GM23338 (cell line): ENCODE data around the gene LDLRAD2. TPM values are rescaled to one million over a fixed set of nuclear protein-coding genes. Genes with fewer than 3 reads are reported as not detected.

Experiments
- ATAC-seq: fragments of 200-7000 bp; cut with Tn5 transposase; 3 replicates; pipeline ENCODE4 v1.9.1; 2020
- DNase-seq: peaks from one replicate; pipeline ENCODE4 v3.0.0-alpha.2; 2015; ENCODE audit warnings: low spot score
- H2AFZ ChIP-seq: fragments of 200-600 bp; sonication (generic); 2 replicates; pipeline ENCODE4 v1.8.0; 2016; ENCODE audit warnings: antibody characterized with exemption, mild to moderate bottlenecking, moderate library complexity
- H3F3A ChIP-seq: fragments of 200-600 bp; sonication (generic); replicated peaks from 2 replicates; pipeline ENCODE4 v1.8.0; 2017; ENCODE audit warnings: antibody characterized with exemption, mixed run types, low read depth
- H3K27ac ChIP-seq: fragments of 200-600 bp; sonication (generic); 2 replicates; pipeline ENCODE4 v1.6.1; 2016; ENCODE audit warnings: low read depth
- H3K27me3 ChIP-seq: fragments of 200-600 bp; sonication (generic); 2 replicates; pipeline ENCODE4 v1.8.0; 2016; ENCODE audit warnings: mild to moderate bottlenecking, mixed run types, moderate library complexity; ENCODE audit not compliant: insufficient read depth
- H3K36me3 ChIP-seq: fragments of 200-600 bp; sonication (generic); 2 replicates; pipeline ENCODE4 v1.8.0; 2016; ENCODE audit warnings: mild to moderate bottlenecking; ENCODE audit not compliant: insufficient read depth
- H3K4me1 ChIP-seq: fragments of 200-600 bp; sonication (generic); 2 replicates; pipeline ENCODE4 v1.8.0; 2016; ENCODE audit warnings: mild to moderate bottlenecking, moderate library complexity; ENCODE audit not compliant: insufficient read depth
- H3K4me2 ChIP-seq: fragments of 200-600 bp; sonication (generic); 2 replicates; pipeline ENCODE4 v1.7.1; 2017; ENCODE audit warnings: mixed run types
- H3K4me3 ChIP-seq: fragments of 200-600 bp; sonication (generic); 2 replicates; pipeline ENCODE4 v1.6.1; 2016; ENCODE audit warnings: mixed run types
- H3K79me2 ChIP-seq: fragments of 200-600 bp; sonication (generic); replicated peaks from 2 replicates; pipeline ENCODE4 v1.8.0; 2017; ENCODE audit warnings: mild to moderate bottlenecking; ENCODE audit not compliant: insufficient read depth
- H3K9me2 ChIP-seq: fragments of 200-600 bp; sonication (generic); 2 replicates; pipeline ENCODE4 v1.8.0; 2017; ENCODE audit not compliant: insufficient read depth
- H4K20me1 ChIP-seq: fragments of 200-600 bp; sonication (generic); replicated peaks from 2 replicates; pipeline ENCODE4 v1.8.0; 2017; ENCODE audit warnings: mild to moderate bottlenecking; ENCODE audit not compliant: insufficient read depth
- H3K27ac Mint-ChIP-seq: 2 replicates; pipeline ENCODE4 v1.8.0; 2020; ENCODE audit warnings: inconsistent platforms, mild to moderate bottlenecking, moderate library complexity, mixed read lengths
- H3K27me3 Mint-ChIP-seq: 3 replicates; pipeline ENCODE4 v1.8.0; 2022; ENCODE audit warnings: low read depth, mild to moderate bottlenecking, moderate library complexity, mixed read lengths, inconsistent platforms; ENCODE audit not compliant: insufficient read depth, poor library complexity
- H3K36me3 Mint-ChIP-seq: 3 replicates; pipeline ENCODE4 v1.8.0; 2021; ENCODE audit warnings: low read depth, mild to moderate bottlenecking, inconsistent platforms, moderate library complexity, mixed read lengths
- H3K4me1 Mint-ChIP-seq: 3 replicates; pipeline ENCODE4 v1.8.0; 2020; ENCODE audit warnings: mild to moderate bottlenecking, inconsistent platforms, mixed read lengths
- H3K4me3 Mint-ChIP-seq: 3 replicates; pipeline ENCODE4 v1.8.0; 2021; ENCODE audit warnings: moderate library complexity, mild to moderate bottlenecking, inconsistent platforms, mixed read lengths
- H3K9me3 Mint-ChIP-seq: 3 replicates; pipeline ENCODE4 v1.8.0; 2020; ENCODE audit warnings: moderate library complexity, mild to moderate bottlenecking, inconsistent platforms, mixed read lengths
- CREB1 ChIP-seq: fragments of 250-450 bp; sonication (Bioruptor Pico); IDR thresholded peaks from 2 replicates; pipeline ENCODE4 v1.5.0; 2020; ENCODE audit warnings: low read depth, mild to moderate bottlenecking, moderate library complexity
- CTCF ChIP-seq, 2 experiments: fragments of 200-600 bp in 1 of 2; sonication (generic) in 1 of 2; conservative IDR thresholded peaks; 2 replicates each; pipeline versions ENCODE4 v1.5.1 to v1.6.1; 2016 to 2017; ENCODE audit warnings: antibody characterized with exemption in 2 of 2, low read depth in 2 of 2, mild to moderate bottlenecking in 2 of 2, moderate library complexity in 1 of 2
- EZH2 ChIP-seq: fragments of 200-600 bp; sonication (generic); IDR thresholded peaks from one replicate; pipeline ENCODE4 v1.8.0; 2017; ENCODE audit warnings: antibody characterized with exemption, mild to moderate bottlenecking, low read depth; ENCODE audit not compliant: unreplicated experiment
- EZH2phosphoT487 ChIP-seq: fragments of 200-600 bp; sonication (generic); IDR thresholded peaks from one replicate; pipeline ENCODE4 v1.8.1; 2018; ENCODE audit warnings: antibody characterized with exemption; ENCODE audit not compliant: unreplicated experiment
- ZNF114 ChIP-seq: fragments of 250-450 bp; sonication (Bioruptor Pico); IDR thresholded peaks from 2 replicates; pipeline ENCODE4 v1.5.0; 2020; ENCODE audit warnings: mild to moderate bottlenecking, moderate library complexity
- ZNF462 ChIP-seq: fragments of 250-450 bp; sonication (Bioruptor Pico); IDR thresholded peaks from 2 replicates; pipeline ENCODE4 v1.5.0; 2020; ENCODE audit warnings: mild to moderate bottlenecking, moderate library complexity
- polyA plus RNA-seq: library from polyadenylated mRNA; unstranded; fragments of >200 nt; fragmentation: Nextera tagmentation; extraction: Ambion mirVana; gene quantifications from 2 replicates; pipeline ENCODE4 v1.2.1, GENCODE V29; 2016
- total RNA-seq: library from RNA; depleted of rRNA; stranded (reverse); fragments of >200 nt; shearing (Covaris generic); gene quantifications from 2 replicates; pipeline ENCODE4 v1.2.3, GENCODE V29; 2014

Gene LDLRAD2
- total and polyA plus RNA-seq, 2 experiments from 2014 or later: 1.6 to 5.8 TPM

- H3K79me2 ChIP-seq: no peaks in the 10 kb centered on the region
- TF ChIP-seq ZNF114 (CRISPR knock-in tag): no peak
- no peak for ATAC-seq
- no peak overlapping the region for H3K27ac Mint-ChIP-seq
- H3K4me1 ChIP-seq: peaks cover 3% of the 10 kb centered on the region; the same call in 1 of the 2 replicates
- no peaks in the 10 kb centered on the region for H3K36me3 ChIP-seq
- H3K36me3 Mint-ChIP-seq: peaks cover 8% of the 10 kb centered on the region; the same call in 2 of the 3 replicates
- H3K4me3 ChIP-seq: no peak overlapping the region
- no peak overlapping the region for H3K27ac ChIP-seq
- no peak overlapping the region for H3K4me3 Mint-ChIP-seq
- H3K9me2 ChIP-seq: no peaks in the 10 kb centered on the region
- H3K4me1 Mint-ChIP-seq: peaks cover 17% of the 10 kb centered on the region
- no peaks in the 10 kb centered on the region; the same call in 2 of the 3 replicates for H3K9me3 Mint-ChIP-seq
- H3F3A ChIP-seq: peaks cover 16% of the 10 kb centered on the region; the same call in 1 of the 2 replicates
- peaks cover 5% of the 10 kb centered on the region; the same call in 1 of the 2 replicates for H3K27me3 ChIP-seq
- H3K4me2 ChIP-seq: no peak overlapping the region
- H2AFZ ChIP-seq: no peak overlapping the region
- H3K27me3 Mint-ChIP-seq: peaks cover 6% of the 10 kb centered on the region
- no peak for DNase-seq
- no peaks in the 10 kb centered on the region for H4K20me1 ChIP-seq
These were observed 4.7 kb downstream of the LDLRAD2 start for GRCh38 chr1:21816602-21817302.

GRCh38 chr1:21818656-21819055 is 6.6 kb downstream of the LDLRAD2 start:
- Mint-ChIP-seq H3K27ac (no peak overlapping the region), H3K4me1 (peaks cover 24% of the 10 kb centered on the region), H3K27me3 (peaks cover 3% of the 10 kb centered on the region), H3K4me3 (no peak overlapping the region), H3K9me3 (no peaks in the 10 kb centered on the region; the same call in 2 of the 3 replicates), H3K36me3 (peaks cover 8% of the 10 kb centered on the region; the same call in 2 of the 3 replicates)
- no peak overlapping the region for H3K4me2 ChIP-seq
- no peaks in the 10 kb centered on the region for H3K36me3 ChIP-seq
- H2AFZ ChIP-seq: no peak overlapping the region
- no peaks in the 10 kb centered on the region; the same call in 1 of the 2 replicates for H4K20me1 ChIP-seq
- H3F3A ChIP-seq: peaks cover 11% of the 10 kb centered on the region; the same call in 1 of the 2 replicates
- peaks cover 3% of the 10 kb centered on the region; the same call in 1 of the 2 replicates for H3K4me1 ChIP-seq
- H3K9me2 ChIP-seq: no peaks in the 10 kb centered on the region
- no peak for TF ChIP-seq EZH2
- ATAC-seq (peak; percentile 15), DNase-seq (peak; percentile 81)
- H3K27ac ChIP-seq: no peak overlapping the region
- peaks cover 2% of the 10 kb centered on the region; the same call in 1 of the 2 replicates for H3K27me3 ChIP-seq
- H3K4me3 ChIP-seq: no peak overlapping the region
- H3K79me2 ChIP-seq: no peaks in the 10 kb centered on the region

GRCh38 chr1:21820597-21821232 is 8.7 kb downstream of the LDLRAD2 start:
- H3K9me3 Mint-ChIP-seq: no peaks in the 10 kb centered on the region; the same call in 2 of the 3 replicates
- Histone ChIP-seq H3K4me3 (no peak overlapping the region), H3K9me2 (no peaks in the 10 kb centered on the region), H3K4me1 (peaks cover 3% of the 10 kb centered on the region; the same call in 1 of the 2 replicates), H3K4me2 (no peak overlapping the region), H3F3A (peaks cover 8% of the 10 kb centered on the region; the same call in 1 of the 2 replicates), H2AFZ (no peak overlapping the region), H3K36me3 (no peaks in the 10 kb centered on the region; the same call in 1 of the 2 replicates), H3K79me2 (no peaks in the 10 kb centered on the region), H4K20me1 (no peaks in the 10 kb centered on the region; the same call in 1 of the 2 replicates), H3K27me3 (no peaks in the 10 kb centered on the region), H3K27ac (no peak overlapping the region)
- ATAC-seq (no peak), DNase-seq (no peak)
- peaks cover 2% of the 10 kb centered on the region for H3K27me3 Mint-ChIP-seq
- H3K4me3 Mint-ChIP-seq: no peak overlapping the region
- H3K27ac Mint-ChIP-seq: no peak overlapping the region
- peaks cover 11% of the 10 kb centered on the region for H3K36me3 Mint-ChIP-seq
- peaks cover 19% of the 10 kb centered on the region for H3K4me1 Mint-ChIP-seq
- TF ChIP-seq CREB1 (CRISPR knock-in tag) (no peak), CTCF (conservative IDR thresholded peaks at IDR 0.05; ENCODE audit: low read depth in 2 of 2) (no peak), ZNF462 (CRISPR knock-in tag) (no peak), EZH2 (no peak), EZH2phosphoT487 (no peak)
